ENCODE results near the gene C5orf63.

Gene C5orf63

GRCh38 chr5:127001621-127002296 lies 71.5 kb downstream of the C5orf63 start:
- H3K4me1 Mint-ChIP-seq: peaks cover 39% of the 10 kb centered on the region
- DNase-seq (ENCODE audit: low spot score in 2 of 2) (no peak), ATAC-seq (ENCODE audit: low read depth) (no peak)
- peaks cover 16% of the 10 kb centered on the region for H3K36me3 Mint-ChIP-seq
- no peaks in the 10 kb centered on the region for H3K9me3 Mint-ChIP-seq
- no peak overlapping the region for H3K27ac Mint-ChIP-seq
- H3K4me3 Mint-ChIP-seq: no peak overlapping the region
- H3K27me3 Mint-ChIP-seq: no peaks in the 10 kb centered on the region
